ENCODE measurements around the gene STAM.

The STAM gene

DNA sequence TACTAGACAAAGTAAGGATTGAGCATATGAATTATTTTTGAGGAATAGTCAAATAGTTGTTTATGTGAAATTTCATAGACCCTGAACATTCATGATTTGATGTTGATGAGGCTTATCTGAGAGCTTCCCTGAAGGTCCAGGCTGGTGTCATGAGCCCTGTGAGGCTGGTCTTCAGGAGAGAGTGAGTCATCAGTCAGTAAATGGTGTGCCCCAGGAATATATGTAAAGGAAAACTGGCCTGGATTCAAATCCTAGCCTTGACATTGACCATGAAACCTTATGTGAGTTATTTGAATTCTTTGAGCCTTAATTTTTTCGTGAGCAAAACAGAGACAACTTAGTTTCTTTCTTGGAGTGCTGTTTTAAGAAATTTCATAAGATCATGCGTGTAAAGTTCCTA is 114.2 kb downstream of the STAM start:
- no peaks in the 10 kb centered on the region for H3K36me3 ChIP-seq
- no peaks in the 10 kb centered on the region for H3K4me1 ChIP-seq (ENCODE audit: control insufficient read depth in 1 of 2, insufficient read depth in 1 of 2, low read depth in 1 of 2, low read length in 1 of 2)
- H3K9me3 ChIP-seq = no peaks in the 10 kb centered on the region
- H3K4me3 ChIP-seq (ENCODE audit: low read depth in 1 of 2, low read length in 1 of 2) = no peak overlapping the region
- no peak overlapping the region for H3K27ac ChIP-seq
- no peaks in the 10 kb centered on the region for H3K27me3 ChIP-seq
- TF ChIP-seq, protein P1, sequence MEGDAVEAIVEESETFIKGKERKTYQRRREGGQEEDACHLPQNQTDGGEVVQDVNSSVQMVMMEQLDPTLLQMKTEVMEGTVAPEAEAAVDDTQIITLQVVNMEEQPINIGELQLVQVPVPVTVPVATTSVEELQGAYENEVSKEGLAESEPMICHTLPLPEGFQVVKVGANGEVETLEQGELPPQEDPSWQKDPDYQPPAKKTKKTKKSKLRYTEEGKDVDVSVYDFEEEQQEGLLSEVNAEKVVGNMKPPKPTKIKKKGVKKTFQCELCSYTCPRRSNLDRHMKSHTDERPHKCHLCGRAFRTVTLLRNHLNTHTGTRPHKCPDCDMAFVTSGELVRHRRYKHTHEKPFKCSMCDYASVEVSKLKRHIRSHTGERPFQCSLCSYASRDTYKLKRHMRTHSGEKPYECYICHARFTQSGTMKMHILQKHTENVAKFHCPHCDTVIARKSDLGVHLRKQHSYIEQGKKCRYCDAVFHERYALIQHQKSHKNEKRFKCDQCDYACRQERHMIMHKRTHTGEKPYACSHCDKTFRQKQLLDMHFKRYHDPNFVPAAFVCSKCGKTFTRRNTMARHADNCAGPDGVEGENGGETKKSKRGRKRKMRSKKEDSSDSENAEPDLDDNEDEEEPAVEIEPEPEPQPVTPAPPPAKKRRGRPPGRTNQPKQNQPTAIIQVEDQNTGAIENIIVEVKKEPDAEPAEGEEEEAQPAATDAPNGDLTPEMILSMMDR (IDR thresholded peaks at IDR 0.05) = no peak

DNA sequence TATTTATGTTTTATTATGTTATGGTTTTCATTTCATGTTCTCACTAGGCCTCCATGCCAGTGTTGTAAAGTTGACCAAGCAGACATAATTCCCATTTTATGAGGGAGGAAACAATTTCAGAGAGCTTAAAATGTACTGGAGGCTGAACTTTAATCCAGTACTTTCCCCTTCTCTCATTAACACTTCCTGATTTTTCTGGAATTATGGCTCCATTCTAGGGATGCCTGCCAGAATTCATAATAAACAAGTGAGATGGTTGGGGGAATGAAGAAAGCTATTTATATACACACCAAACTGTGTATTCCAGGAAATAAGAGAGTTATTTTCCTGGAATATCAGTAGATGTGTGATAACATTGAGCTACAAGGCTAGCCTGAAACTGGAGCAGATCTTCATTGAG is 114.9 kb downstream of the STAM start:
- no peaks in the 10 kb centered on the region for H3K4me1 ChIP-seq (ENCODE audit: control insufficient read depth in 1 of 2, insufficient read depth in 1 of 2, low read depth in 1 of 2, low read length in 1 of 2)
- H3K27me3 ChIP-seq = no peaks in the 10 kb centered on the region
- no peak overlapping the region for H3K4me3 ChIP-seq (ENCODE audit: low read depth in 1 of 2, low read length in 1 of 2)
- no peaks in the 10 kb centered on the region for H3K9me3 ChIP-seq
- TF ChIP-seq, protein P1 (IDR thresholded peaks at IDR 0.05) = no peak
- H3K27ac ChIP-seq = no peak overlapping the region
- H3K36me3 ChIP-seq = no peaks in the 10 kb centered on the region

DNA sequence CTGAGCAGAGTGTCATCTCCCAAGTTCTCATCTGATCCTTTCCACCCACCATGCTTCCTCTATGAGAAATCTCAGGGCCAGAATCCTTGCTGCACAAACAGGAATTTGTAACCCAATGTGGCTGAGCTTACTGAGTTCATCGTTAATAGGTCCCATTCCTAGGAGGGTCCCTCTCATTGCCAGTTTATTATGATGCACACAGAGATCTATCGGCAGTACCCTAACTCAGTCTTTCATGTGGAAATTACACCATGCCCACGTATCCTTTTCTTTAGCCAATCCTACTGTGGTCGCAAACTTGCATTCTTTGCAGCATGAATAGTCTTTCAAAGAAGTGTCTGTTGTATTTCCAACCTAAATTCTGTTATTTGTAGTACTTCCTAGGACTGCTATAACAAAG is 120.2 kb downstream of the STAM start:
- TF ChIP-seq, protein P1 (IDR thresholded peaks at IDR 0.05) = no peak
- no peaks in the 10 kb centered on the region for H3K36me3 ChIP-seq
- no peaks in the 10 kb centered on the region for H3K4me1 ChIP-seq (ENCODE audit: control insufficient read depth in 1 of 2, insufficient read depth in 1 of 2, low read depth in 1 of 2, low read length in 1 of 2)
- no peak overlapping the region for H3K27ac ChIP-seq
- H3K4me3 ChIP-seq (ENCODE audit: low read depth in 1 of 2, low read length in 1 of 2) = no peak overlapping the region
- H3K27me3 ChIP-seq = no peaks in the 10 kb centered on the region
- no peaks in the 10 kb centered on the region for H3K9me3 ChIP-seq

DNA sequence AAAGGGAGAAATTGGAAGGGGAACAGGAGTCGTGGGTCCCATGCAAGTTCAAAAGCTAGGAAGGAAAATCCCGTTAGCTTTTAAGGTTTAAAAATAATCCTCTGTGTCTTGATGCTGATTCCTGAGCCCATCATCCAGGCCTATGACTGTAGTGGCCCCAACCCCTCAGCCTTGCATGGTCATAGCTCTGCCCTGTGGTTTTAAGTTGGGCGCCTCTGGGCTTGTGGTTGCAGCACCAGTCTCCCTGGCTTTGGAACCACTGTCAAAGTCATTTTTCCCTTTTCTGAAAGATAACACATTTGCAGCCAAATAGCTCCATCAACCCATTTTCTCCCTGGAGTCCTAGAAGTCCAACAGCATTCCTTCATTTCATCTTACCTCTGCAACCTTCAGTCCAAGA is 121.7 kb downstream of the STAM start:
- Histone ChIP-seq H3K4me3 (ENCODE audit: low read depth in 1 of 2, low read length in 1 of 2) (no peak overlapping the region), H3K27me3 (no peaks in the 10 kb centered on the region), H3K4me1 (ENCODE audit: control insufficient read depth in 1 of 2, insufficient read depth in 1 of 2, low read depth in 1 of 2, low read length in 1 of 2) (no peaks in the 10 kb centered on the region), H3K27ac (no peak overlapping the region), H3K36me3 (no peaks in the 10 kb centered on the region), H3K9me3 (no peaks in the 10 kb centered on the region)
- TF ChIP-seq, protein P1 (IDR thresholded peaks at IDR 0.05) = no peak
